Bronchial epithelial cell (primary cell): ENCODE measurements around the gene SKIL. TPM values are rescaled to one million over a fixed set of nuclear protein-coding genes. Genes with fewer than 3 reads are reported as not detected.

Source experiments
- DNase-seq: peaks from one replicate; pipeline ENCODE4 v3.0.0-alpha.2; 2010; ENCODE audit warnings: low read depth
- FAIRE-seq: peaks from 2 replicates; lab custom pipeline; 2011; peaks lifted over from hg19 to GRCh38; lab: Jason Lieb, UNC
- H3K27me3 ChIP-seq: 2 replicates; pipeline ENCODE4 v1.5.1; 2011; ENCODE audit warnings: low read length; ENCODE audit not compliant: control insufficient read depth, insufficient read depth
- H3K36me3 ChIP-seq: 2 replicates; pipeline ENCODE4 v1.5.1; 2011; ENCODE audit warnings: low read length; ENCODE audit not compliant: control insufficient read depth, insufficient read depth
- H3K4me3 ChIP-seq: 2 replicates; pipeline ENCODE4 v1.5.1; 2011; ENCODE audit warnings: mild to moderate bottlenecking, low read depth, low read length, control low read depth
- total RNA-seq: library from RNA; depleted of rRNA; stranded (reverse); fragments of >200 nt; gene quantifications from 2 replicates; pipeline ENCODE4 v1.2.1, GENCODE V29; 2014
- TF ChIP-seq, protein P1 (sequence below): IDR thresholded peaks from 2 replicates; pipeline ENCODE4 v1.5.1; 2011; ENCODE audit warnings: mild to moderate bottlenecking, moderate library complexity, low read length, control low read depth, inconsistent platforms; ENCODE audit not compliant: insufficient read depth, severe bottlenecking

Gene SKIL
- total RNA-seq, 1 donor from 2014 or later: 41.9 TPM

DNA sequence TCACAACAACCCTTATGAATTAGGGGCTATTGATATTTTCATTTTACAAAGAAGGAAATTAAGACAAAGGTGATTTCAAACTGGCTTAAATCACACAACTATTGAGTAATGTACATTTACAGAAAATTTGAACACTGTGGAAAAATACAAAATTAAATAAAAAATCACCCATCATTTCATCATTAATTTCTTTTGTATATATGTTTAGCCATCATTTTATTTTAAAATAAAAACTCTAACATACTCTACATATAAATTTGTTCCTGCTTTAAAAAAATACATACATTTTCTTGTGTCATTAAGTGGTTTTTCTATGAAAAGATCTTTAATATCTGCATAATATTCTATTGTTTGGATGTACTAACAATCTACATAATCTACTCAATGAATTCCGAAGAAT is 81.3 kb downstream of the SKIL start:
- H3K27me3 ChIP-seq: peaks cover 1% of the 10 kb centered on the region
- no peaks in the 10 kb centered on the region for H3K36me3 ChIP-seq
- no peak overlapping the region for H3K4me3 ChIP-seq
- FAIRE-seq (no peak), DNase-seq (no peak)
- TF ChIP-seq, protein P1, sequence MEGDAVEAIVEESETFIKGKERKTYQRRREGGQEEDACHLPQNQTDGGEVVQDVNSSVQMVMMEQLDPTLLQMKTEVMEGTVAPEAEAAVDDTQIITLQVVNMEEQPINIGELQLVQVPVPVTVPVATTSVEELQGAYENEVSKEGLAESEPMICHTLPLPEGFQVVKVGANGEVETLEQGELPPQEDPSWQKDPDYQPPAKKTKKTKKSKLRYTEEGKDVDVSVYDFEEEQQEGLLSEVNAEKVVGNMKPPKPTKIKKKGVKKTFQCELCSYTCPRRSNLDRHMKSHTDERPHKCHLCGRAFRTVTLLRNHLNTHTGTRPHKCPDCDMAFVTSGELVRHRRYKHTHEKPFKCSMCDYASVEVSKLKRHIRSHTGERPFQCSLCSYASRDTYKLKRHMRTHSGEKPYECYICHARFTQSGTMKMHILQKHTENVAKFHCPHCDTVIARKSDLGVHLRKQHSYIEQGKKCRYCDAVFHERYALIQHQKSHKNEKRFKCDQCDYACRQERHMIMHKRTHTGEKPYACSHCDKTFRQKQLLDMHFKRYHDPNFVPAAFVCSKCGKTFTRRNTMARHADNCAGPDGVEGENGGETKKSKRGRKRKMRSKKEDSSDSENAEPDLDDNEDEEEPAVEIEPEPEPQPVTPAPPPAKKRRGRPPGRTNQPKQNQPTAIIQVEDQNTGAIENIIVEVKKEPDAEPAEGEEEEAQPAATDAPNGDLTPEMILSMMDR: no peak

DNA sequence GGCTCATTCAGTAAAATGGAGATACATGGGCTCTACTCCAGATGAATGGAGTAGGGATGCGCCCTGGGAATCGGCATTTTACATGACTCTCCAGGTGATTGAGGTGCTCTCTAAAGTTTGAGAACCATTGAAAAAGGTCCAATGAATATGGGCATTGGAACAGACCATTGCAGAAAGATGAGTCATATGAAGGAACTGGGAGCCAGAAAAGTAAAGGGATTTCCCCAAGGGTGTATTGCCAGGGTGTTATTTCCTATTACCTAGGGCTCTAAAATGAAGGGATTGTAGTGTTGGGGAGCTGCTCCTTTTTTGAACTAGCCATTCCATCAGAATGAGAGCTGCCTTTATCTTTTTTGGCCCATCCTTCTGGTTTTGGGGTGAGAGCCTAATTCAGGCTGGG is 82.8 kb downstream of the SKIL start:
- DNase-seq (peak; percentile 75), FAIRE-seq (no peak)
- no peaks in the 10 kb centered on the region for H3K36me3 ChIP-seq
- TF ChIP-seq, protein P1: no peak
- H3K27me3 ChIP-seq: no peaks in the 10 kb centered on the region
- H3K4me3 ChIP-seq: no peak overlapping the region

DNA sequence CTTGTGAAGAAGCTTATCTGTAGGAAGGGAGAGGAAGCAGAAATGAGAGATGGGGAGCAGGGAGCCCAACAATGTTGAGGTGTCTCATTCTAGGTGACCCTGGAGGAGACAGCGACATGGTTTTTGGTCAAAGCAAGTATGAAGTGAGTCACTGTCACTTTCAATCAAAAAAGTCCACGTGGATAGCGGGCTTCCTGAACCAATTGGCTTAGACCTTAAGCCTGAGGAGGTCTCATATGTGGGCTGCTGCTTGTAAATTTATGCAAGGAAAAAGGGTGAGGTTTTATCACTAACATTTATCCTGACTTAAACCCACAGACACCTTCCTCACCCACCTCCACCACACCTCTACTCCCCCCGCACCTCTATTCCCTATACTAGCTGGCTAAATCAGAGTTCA is 83.9 kb downstream of the SKIL start:
- FAIRE-seq (no peak), DNase-seq (no peak)
- Histone ChIP-seq H3K27me3 (no peaks in the 10 kb centered on the region), H3K4me3 (no peak overlapping the region), H3K36me3 (no peaks in the 10 kb centered on the region)
- TF ChIP-seq, protein P1: no peak

DNA sequence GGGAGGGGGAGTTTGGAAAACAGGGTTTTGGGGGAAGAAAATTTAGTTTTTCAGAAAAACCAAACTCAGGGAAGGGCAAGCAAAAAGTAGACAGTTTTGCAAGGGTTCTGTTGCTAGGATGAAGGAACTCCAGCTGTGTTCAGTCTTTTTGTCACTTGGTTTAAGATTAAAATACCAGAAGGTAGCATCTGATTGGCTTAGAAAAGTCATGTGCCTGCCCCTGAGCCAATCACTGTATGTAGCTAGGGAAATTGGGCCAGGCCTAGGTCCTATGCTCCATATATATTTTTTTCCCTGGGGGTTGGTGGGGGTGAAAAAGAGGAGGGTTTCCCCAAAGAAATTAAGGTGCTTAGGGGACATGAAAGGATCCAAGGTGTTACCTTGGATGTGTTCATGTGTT is 85.4 kb downstream of the SKIL start:
- no peak for FAIRE-seq
- Histone ChIP-seq H3K4me3 (no peak overlapping the region), H3K36me3 (no peaks in the 10 kb centered on the region), H3K27me3 (no peaks in the 10 kb centered on the region)
- no peak for DNase-seq
- TF ChIP-seq, protein P1: no peak

DNA sequence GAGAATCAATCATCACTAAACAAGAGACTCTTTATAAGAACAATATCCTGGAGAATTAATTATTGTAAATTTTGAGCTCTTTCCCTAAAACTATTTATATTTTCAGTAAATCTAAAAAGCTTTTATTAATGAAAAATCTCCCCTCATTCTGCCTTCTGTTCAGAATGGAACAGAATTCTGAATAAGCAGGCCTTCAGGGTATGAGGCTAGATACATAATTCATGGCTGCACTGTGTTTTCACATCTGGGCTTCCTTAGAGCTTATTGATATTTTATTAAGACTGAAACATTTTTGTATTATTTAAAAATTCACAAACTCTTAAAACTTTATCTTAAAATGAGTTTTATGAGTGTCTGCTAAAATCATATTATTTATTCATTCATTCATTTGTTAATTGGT is 85.9 kb downstream of the SKIL start:
- FAIRE-seq (no peak), DNase-seq (no peak)
- Histone ChIP-seq H3K27me3 (no peaks in the 10 kb centered on the region), H3K36me3 (no peaks in the 10 kb centered on the region), H3K4me3 (no peak overlapping the region)
- TF ChIP-seq, protein P1: no peak

Other genes with a start within 250 kb of the SKIL start
- gene PHC3, start 176.0 kb upstream of the SKIL start, total RNA-seq: 13.7 TPM in 2 replicates
- 58.7 and 81.8 TPM in 2 replicates for gene PRKCI, start 135.3 kb upstream of the SKIL start, total RNA-seq
- gene CLDN11, start 61.2 kb downstream of the SKIL start, total RNA-seq: 0.26 and 4.2 TPM in 2 replicates
- under 0.01 TPM in 1 of 2 replicates, not detected in the other for gene SLC7A14, start 228.4 kb downstream of the SKIL start, total RNA-seq